Hepatocyte (in vitro differentiated cells): ENCODE measurements around the gene MYO1A.

Experiments
- EZH2 ChIP-seq: fragments of 200-600 bp; sonication (generic); IDR thresholded peaks from 2 replicates; pipeline ENCODE4 v1.6.1; 2016; ENCODE audit warnings: antibody characterized with exemption, mild to moderate bottlenecking, borderline replicate concordance
- TF ChIP-seq, protein P1 (sequence below): fragments of 200-600 bp; sonication (generic); IDR thresholded peaks from 2 replicates; pipeline ENCODE4 v1.5.1; 2016; ENCODE audit warnings: antibody characterized with exemption, mild to moderate bottlenecking; ENCODE audit not compliant: poor library complexity

DNA sequence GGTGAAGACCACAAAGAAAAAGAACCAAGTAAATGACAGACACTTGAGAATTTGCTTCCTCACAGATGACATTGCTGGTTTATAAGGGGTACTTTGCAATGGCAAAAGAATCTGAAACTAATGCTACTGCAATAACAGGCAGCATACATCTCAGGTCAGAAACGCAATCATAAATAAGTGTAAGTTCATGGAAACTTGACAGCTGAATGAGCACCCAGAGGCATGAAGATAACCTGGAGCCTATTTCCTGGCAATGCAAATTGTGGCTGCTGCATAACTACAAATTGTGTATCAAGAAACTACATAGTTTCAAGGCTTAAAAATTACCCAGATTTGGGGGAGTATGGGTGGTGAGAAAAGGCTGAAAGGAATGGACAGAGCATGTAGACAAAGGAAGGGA is 8.5 kb upstream of the MYO1A start:
- TF ChIP-seq, protein P1, sequence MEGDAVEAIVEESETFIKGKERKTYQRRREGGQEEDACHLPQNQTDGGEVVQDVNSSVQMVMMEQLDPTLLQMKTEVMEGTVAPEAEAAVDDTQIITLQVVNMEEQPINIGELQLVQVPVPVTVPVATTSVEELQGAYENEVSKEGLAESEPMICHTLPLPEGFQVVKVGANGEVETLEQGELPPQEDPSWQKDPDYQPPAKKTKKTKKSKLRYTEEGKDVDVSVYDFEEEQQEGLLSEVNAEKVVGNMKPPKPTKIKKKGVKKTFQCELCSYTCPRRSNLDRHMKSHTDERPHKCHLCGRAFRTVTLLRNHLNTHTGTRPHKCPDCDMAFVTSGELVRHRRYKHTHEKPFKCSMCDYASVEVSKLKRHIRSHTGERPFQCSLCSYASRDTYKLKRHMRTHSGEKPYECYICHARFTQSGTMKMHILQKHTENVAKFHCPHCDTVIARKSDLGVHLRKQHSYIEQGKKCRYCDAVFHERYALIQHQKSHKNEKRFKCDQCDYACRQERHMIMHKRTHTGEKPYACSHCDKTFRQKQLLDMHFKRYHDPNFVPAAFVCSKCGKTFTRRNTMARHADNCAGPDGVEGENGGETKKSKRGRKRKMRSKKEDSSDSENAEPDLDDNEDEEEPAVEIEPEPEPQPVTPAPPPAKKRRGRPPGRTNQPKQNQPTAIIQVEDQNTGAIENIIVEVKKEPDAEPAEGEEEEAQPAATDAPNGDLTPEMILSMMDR, result no peak
- TF ChIP-seq EZH2, result no peak
